NCI-H524 (cell line): ENCODE measurements around the gene KLHL36.
"Not testable (repeated sequence)": the region's sequence is repeated elsewhere in the genome, so short reads cannot be mapped to it uniquely, and the experiment has no call there.

ENCODE experiments used
- DNase-seq, 2 experiments: peaks; one replicate each; lab custom pipeline; 2025; lab: John Stamatoyannopoulos, UW

Gene KLHL36

DNA sequence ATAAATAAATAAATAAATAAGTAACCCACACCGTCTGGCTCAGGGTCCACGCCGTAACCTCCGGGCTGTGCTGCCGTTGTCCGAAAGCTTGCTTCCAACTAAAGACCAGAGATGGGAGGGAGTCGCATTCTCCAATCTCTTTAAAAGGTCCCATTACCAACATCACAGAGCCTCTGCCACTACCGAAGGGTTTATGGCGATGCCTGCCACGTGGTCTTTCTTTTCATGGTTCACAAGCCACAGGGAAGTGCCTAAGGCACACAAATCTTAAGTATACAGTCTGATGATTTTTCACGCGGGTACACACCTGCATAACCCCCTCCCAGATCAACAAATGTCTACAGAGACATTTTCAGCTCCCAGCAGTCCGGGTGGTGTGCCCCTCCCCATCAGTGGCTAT is 31.8 kb upstream of the KLHL36 start:
- DNase-seq: peak in 1 of 2 experiments; percentile 49

DNA sequence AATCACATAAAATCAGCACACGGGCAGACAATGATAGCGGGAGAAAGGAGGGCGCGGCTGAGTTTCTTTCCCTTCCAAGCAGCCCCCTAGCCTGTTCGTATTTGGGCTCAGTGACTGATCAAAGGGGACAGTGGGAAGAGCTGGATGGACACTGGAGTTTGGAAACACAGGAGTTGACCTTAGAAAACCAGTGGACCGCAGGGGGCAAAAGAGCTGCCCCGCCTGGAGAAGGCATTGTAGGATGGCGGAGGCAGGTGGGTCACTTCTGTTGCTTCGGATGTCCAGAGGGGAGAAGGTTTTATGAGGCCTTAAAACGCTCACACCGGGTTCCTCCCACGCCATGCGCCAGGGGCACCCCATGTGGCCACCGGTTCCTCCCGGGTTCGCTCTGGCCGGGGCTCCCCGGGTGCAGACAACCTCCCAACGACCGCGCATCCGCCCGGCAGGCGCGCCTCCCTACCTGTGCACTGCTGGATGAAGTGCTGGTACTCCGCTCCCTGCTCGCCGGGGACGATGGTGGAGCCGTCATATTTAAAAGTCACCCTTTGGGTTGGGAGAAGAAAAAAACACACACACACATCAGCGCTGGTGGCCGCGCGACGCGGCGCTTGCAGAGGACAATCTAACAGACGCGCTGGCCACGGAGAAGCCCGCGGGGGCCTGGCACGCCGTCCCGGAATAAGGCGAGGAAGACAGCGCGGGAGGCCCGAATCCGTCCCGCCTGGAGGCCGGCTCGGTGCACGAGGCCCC is 31.1 kb upstream of the KLHL36 start:
- peak in 1 of 2 experiments; percentile 48 for DNase-seq

GRCh38 chr16:84617791-84618580 is 30.3 kb upstream of the KLHL36 start, which contains the start of gene COTL1:
Gene COTL1 (minus strand): TSS chr16:84618078. CDS start chr16:84617914, 164 bp downstream.
- DNase-seq: peak; percentile 83 to 94

- DNase-seq: no peak
These were observed 29.5 kb upstream of the KLHL36 start for GRCh38 chr16:84618581-84619460.

- DNase-seq: not testable (repeated sequence)
These were observed 27.4 kb upstream of the KLHL36 start for GRCh38 chr16:84620913-84621312.

DNA sequence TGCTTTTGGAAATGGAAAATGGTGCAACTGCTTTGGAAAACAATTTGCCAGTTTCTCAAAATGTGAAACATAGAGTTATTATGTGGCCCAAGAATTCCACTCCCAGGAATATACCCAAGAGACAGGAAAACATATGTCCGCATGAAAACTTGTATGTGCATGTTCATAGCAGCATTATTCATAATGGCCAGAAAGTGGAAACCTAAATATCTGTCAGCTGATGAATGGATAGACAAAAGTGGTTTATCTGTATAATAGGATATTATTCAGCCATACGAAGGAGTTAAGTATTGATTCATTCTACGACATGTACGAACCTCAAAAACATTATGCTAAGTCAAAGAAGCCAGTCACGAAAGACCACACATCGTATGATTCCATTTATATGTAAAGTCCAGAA is 22.8 kb upstream of the KLHL36 start:
- no peak for DNase-seq

- DNase-seq: no peak
These were observed 20.0 kb upstream of the KLHL36 start for GRCh38 chr16:84628226-84628731.

DNA sequence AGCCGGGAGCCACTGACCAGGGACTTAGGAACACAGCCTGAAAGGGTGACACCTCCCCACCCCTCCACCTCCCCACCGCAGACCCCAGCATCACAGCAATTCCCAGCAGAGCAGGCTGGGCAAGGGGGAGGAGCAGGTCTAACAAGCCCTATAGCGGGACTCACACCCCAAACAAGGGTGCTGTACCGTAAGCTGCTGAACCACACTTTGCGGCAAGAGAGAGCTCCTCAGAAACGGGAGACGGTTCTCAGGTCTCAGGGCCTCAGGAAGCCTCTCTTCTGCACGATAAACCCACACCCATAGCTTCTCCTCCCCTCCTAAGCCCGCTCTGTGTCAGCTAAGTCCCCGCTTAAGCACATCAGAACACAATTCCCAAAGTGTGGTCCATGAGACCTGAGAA is 18.7 kb upstream of the KLHL36 start:
- no peak for DNase-seq

- no peak for DNase-seq
These were observed 18.3 kb upstream of the KLHL36 start for GRCh38 chr16:84630009-84630408.

- DNase-seq: no peak
These were observed 17.7 kb upstream of the KLHL36 start for GRCh38 chr16:84630446-84631152.

GRCh38 chr16:84631153-84631466 is 17.2 kb upstream of the KLHL36 start:
- DNase-seq: no peak

DNA sequence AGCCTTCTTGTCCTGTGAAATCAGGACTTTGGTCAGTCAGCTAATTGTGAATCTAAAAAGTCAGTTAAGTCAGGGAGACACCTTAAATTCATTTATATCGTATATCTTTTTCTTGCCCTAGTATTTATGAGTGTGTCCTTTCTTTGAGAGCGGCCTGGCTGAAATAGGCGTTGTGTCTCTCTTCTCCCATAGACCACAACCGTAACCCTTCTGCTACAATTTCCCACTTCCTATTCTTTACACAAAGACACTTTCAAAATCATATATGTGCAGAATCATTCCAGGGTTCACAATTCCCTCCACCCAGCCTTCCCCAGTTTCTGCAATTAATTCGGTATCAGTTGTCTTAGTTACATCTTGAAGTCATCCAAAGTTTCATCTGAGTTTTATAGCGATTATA is 16.4 kb upstream of the KLHL36 start:
- DNase-seq: no peak

GRCh38 chr16:84632862-84633261 is 15.4 kb upstream of the KLHL36 start:
- DNase-seq: not testable (repeated sequence)

GRCh38 chr16:84633622-84634021 is 14.7 kb upstream of the KLHL36 start:
- no peak for DNase-seq

- DNase-seq: peak in 1 of 2 experiments; percentile 65
These were observed 12.6 kb upstream of the KLHL36 start for GRCh38 chr16:84635702-84636101.

DNA sequence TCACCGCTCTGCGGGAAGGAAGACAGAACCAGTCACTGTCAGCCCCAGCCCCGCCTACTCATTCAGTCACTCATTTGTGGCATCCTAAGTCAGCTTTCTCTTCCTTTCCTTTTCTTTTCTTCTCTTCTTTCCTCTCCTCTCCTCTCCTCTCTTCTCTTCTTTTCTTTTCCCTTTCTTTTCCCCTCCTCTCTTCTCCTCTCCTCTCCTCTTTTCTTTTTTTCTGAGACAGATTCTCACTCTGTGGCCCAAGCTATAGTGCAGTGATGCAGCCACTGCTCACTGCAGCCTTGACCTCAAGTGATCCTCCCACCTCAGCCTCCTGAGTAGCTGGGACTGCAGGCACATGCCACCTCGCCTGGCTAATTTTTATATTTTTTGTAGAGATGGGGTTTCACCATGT is 10.6 kb upstream of the KLHL36 start:
- DNase-seq: no peak

GRCh38 chr16:84638231-84638806 is 10.0 kb upstream of the KLHL36 start:
- no peak for DNase-seq

DNA sequence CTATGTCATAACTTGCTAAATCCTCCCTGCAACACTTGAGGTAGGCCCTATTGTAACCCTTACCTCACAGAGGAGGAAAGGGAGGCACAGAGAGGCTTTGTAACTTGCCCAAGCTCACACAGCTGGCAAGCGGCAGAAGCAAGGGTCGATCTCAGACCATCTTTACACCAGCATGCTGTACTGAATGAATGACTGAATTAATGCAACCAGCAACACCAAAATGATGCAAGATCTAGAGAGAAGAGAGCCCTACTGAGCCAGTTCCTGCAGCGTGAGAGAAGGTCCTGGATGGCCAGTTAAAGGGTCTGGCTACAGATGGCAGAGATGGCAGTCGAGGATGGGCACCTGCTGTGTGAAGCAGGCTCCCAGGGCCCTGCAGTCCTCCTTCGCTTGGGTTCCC is 8.2 kb upstream of the KLHL36 start:
- DNase-seq: no peak

DNA sequence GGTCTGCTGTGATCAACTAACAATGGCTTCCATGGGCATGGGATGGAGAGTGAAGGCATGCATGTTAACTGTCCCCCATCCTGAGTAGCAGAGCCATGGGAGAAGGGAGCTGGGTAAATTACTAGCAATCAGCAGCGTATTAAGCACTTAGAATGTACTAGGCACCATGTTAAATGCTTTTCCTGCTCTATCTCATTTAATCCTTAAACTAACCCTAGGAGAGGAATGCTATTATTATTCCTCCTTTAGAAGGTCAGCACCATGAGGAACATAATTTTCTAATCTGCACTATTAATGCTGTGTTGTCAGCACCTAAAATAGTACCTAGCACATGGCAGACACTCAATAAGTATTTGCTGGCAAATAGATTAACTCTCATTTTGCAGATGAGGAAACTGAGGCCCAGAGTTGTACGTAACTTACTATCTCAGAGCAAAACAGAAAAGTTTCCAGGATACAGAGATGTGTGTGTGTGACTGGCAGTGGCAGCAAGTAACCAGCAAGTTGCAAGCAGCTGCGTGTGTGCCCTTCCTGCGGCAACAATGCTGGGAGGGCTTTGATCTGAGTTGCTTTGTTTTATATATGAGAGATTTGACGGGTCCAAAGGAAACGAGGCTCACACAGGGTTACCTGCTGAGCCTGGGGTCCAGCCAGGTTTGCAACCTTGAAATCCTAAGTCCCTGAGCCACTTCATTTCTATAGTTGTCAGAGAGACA is 6.5 kb upstream of the KLHL36 start:
- DNase-seq: no peak

DNA sequence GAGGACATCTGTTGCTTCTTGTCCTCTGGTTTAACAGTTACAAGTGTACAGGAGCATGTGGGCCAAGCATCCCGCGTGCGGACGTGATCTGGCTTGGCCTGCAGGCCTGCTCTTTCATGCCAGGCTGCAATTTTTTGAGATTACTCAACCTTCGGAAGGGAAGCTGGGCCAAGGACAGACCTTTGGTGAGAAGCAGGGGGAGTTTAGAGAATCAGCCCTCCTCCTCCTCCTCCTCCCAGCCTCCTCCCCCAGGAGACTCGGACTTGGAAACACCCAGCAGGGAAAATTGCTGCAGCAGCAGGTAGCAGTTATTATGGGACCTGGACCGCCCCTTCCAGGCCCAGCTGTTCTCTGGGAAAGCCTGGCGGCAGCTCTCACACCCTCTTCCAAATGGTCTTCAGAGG is 5.1 kb upstream of the KLHL36 start:
- DNase-seq: peak; percentile 90 to 92

GRCh38 chr16:84643674-84644073 is 4.6 kb upstream of the KLHL36 start:
- DNase-seq: peak; percentile 73 to 93
